GM12864 (cell line): Measurements from ENCODE around the gene SMURF1.

ENCODE experiments used
- DNase-seq: peaks from one replicate; pipeline ENCODE4 v3.0.0-alpha.2; 2011; ENCODE audit warnings: low read depth
- H3K4me3 ChIP-seq: 2 replicates; pipeline ENCODE4 v1.5.1; 2011; ENCODE audit warnings: mild to moderate bottlenecking, low read depth, low read length, control low read depth
- CTCF ChIP-seq: IDR thresholded peaks from 2 replicates; pipeline ENCODE4 v1.5.1; 2011; ENCODE audit warnings: low read depth, mild to moderate bottlenecking, moderate library complexity, low read length, control low read depth, inconsistent platforms; ENCODE audit errors: missing control alignments

The SMURF1 gene

GRCh38 chr7:99092064-99092720, 51.7 kb downstream of the SMURF1 start:
- TF ChIP-seq CTCF: no peak
- no peak for DNase-seq

GRCh38 chr7:99090771-99091542, 53.0 kb downstream of the SMURF1 start:
- H3K4me3 ChIP-seq: no peak overlapping the region
- no peak for DNase-seq
- no peak for TF ChIP-seq CTCF

More at GRCh38 chr7:99092064-99092720, 51.7 kb downstream of the SMURF1 start:
- no peak overlapping the region for H3K4me3 ChIP-seq

GRCh38 chr7:99089914-99090629, 53.8 kb downstream of the SMURF1 start:
- no peak overlapping the region for H3K4me3 ChIP-seq
- DNase-seq: no peak
- TF ChIP-seq CTCF: no peak

GRCh38 chr7:99086944-99087343, 57.0 kb downstream of the SMURF1 start:
- TF ChIP-seq CTCF: no peak
- DNase-seq: no peak
- H3K4me3 ChIP-seq: no peak overlapping the region

- no peak for TF ChIP-seq CTCF
- no peak for DNase-seq
- no peak overlapping the region for H3K4me3 ChIP-seq
Observed at GRCh38 chr7:99086532-99086931, 57.4 kb downstream of the SMURF1 start.

GRCh38 chr7:99083733-99084132, 60.2 kb downstream of the SMURF1 start:
- no peak overlapping the region for H3K4me3 ChIP-seq
- TF ChIP-seq CTCF: no peak
- DNase-seq: no peak
